ENCODE measurements around the gene CTLA4. TPM values are rescaled to one million over a fixed set of nuclear protein-coding genes. Genes with fewer than 3 reads are reported as not detected.

CTLA4 gene
- total RNA-seq, 1 experiment from 2014 or later = not detected

GRCh38 chr2:203882551-203882950 is 15.0 kb downstream of the CTLA4 start:
- ChIA-PET POLR2A (ENCODE audit: unreplicated experiment) (no interaction called here), CTCF (no interaction called here)
- Histone ChIP-seq H3K79me2 (ENCODE audit: low read length) (no peaks in the 10 kb centered on the region), H3K9me3 (ENCODE audit: low read length) (no peaks in the 10 kb centered on the region), H3K9me2 (replicated peaks; ENCODE audit: low read length) (no peaks in the 10 kb centered on the region), H3K27me3 (ENCODE audit: low read length) (peaks cover 6% of the 10 kb centered on the region; the same call in 1 of the 2 replicates), H3K9ac (ENCODE audit: low read length) (no peak overlapping the region), H2AFZ (ENCODE audit: low read length) (no peak overlapping the region), H3K36me3 (ENCODE audit: low read depth, low read length) (no peaks in the 10 kb centered on the region), H3K4me2 (ENCODE audit: low read length) (no peak overlapping the region), H3F3A (ENCODE audit: low read length, unreplicated experiment) (no peaks in the 10 kb centered on the region), H3K27ac (ENCODE audit: low read length) (no peak overlapping the region), H3K4me3 (ENCODE audit: low read length) (no peak overlapping the region), H3K4me1 (ENCODE audit: insufficient read depth, low read length) (no peaks in the 10 kb centered on the region), H4K20me1 (ENCODE audit: low read length) (no peaks in the 10 kb centered on the region)
- BruUV-seq (replicated peaks) = no TSS peak
- DNase-seq = no peak
- TF ChIP-seq EZH2phosphoT487 (IDR thresholded peaks at IDR 0.05; ENCODE audit: borderline replicate concordance, low read length) = no peak
- no peak for TF ChIP-seq CTCF (conservative IDR thresholded peaks at IDR 0.05; ENCODE audit: low read depth, low read length)
- TF ChIP-seq EZH2 (IDR thresholded peaks at IDR 0.05; ENCODE audit: low read length, unreplicated experiment) = no peak
- intact Hi-C loops (cut with micrococcal nuclease) = no loop called here
- no peak for ATAC-seq

GRCh38 chr2:203886661-203887151 is 19.1 kb downstream of the CTLA4 start:
- H2AFZ ChIP-seq (ENCODE audit: low read length) = no peak overlapping the region
- H3F3A ChIP-seq (ENCODE audit: low read length, unreplicated experiment) = no peaks in the 10 kb centered on the region
- no peak overlapping the region for H3K9ac ChIP-seq (ENCODE audit: low read length)
- TF ChIP-seq EZH2phosphoT487 (IDR thresholded peaks at IDR 0.05; ENCODE audit: borderline replicate concordance, low read length) (no peak), EZH2 (IDR thresholded peaks at IDR 0.05; ENCODE audit: low read length, unreplicated experiment) (no peak), CTCF (conservative IDR thresholded peaks at IDR 0.05; ENCODE audit: low read depth, low read length) (no peak)
- no peaks in the 10 kb centered on the region for H3K9me3 ChIP-seq (ENCODE audit: low read length)
- H3K9me2 ChIP-seq (replicated peaks; ENCODE audit: low read length) = no peaks in the 10 kb centered on the region
- H3K79me2 ChIP-seq (ENCODE audit: low read length) = no peaks in the 10 kb centered on the region
- H3K4me3 ChIP-seq (ENCODE audit: low read length) = no peak overlapping the region
- peak; percentile 8 for DNase-seq
- BruUV-seq (replicated peaks) = no TSS peak
- no peaks in the 10 kb centered on the region for H4K20me1 ChIP-seq (ENCODE audit: low read length)
- CTCF ChIA-PET = no interaction called here
- H3K27ac ChIP-seq (ENCODE audit: low read length) = no peak overlapping the region
- no peaks in the 10 kb centered on the region for H3K36me3 ChIP-seq (ENCODE audit: low read depth, low read length)
- ATAC-seq = no peak
- no peaks in the 10 kb centered on the region for H3K4me1 ChIP-seq (ENCODE audit: insufficient read depth, low read length)
- H3K4me2 ChIP-seq (ENCODE audit: low read length) = no peak overlapping the region
- no peaks in the 10 kb centered on the region; the same call in 1 of the 2 replicates for H3K27me3 ChIP-seq (ENCODE audit: low read length)
- intact Hi-C loops (cut with micrococcal nuclease) = no loop called here
- POLR2A ChIA-PET (ENCODE audit: unreplicated experiment) = no interaction called here

GRCh38 chr2:203887677-203888076 is 20.1 kb downstream of the CTLA4 start:
- Histone ChIP-seq H3K9me2 (replicated peaks; ENCODE audit: low read length) (no peaks in the 10 kb centered on the region), H3K9me3 (ENCODE audit: low read length) (no peaks in the 10 kb centered on the region), H3F3A (ENCODE audit: low read length, unreplicated experiment) (no peaks in the 10 kb centered on the region), H3K36me3 (ENCODE audit: low read depth, low read length) (no peaks in the 10 kb centered on the region), H3K27ac (ENCODE audit: low read length) (no peak overlapping the region), H3K4me3 (ENCODE audit: low read length) (no peak overlapping the region), H3K4me1 (ENCODE audit: insufficient read depth, low read length) (no peaks in the 10 kb centered on the region), H3K4me2 (ENCODE audit: low read length) (no peak overlapping the region), H3K79me2 (ENCODE audit: low read length) (no peaks in the 10 kb centered on the region), H4K20me1 (ENCODE audit: low read length) (no peaks in the 10 kb centered on the region), H2AFZ (ENCODE audit: low read length) (no peak overlapping the region), H3K9ac (ENCODE audit: low read length) (no peak overlapping the region), H3K27me3 (ENCODE audit: low read length) (no peaks in the 10 kb centered on the region; the same call in 1 of the 2 replicates)
- ChIA-PET POLR2A (ENCODE audit: unreplicated experiment) (no interaction called here), CTCF (no interaction called here)
- ATAC-seq (no peak), DNase-seq (no peak)
- TF ChIP-seq EZH2phosphoT487 (IDR thresholded peaks at IDR 0.05; ENCODE audit: borderline replicate concordance, low read length) (no peak), CTCF (conservative IDR thresholded peaks at IDR 0.05; ENCODE audit: low read depth, low read length) (no peak), EZH2 (IDR thresholded peaks at IDR 0.05; ENCODE audit: low read length, unreplicated experiment) (no peak)
- intact Hi-C loops (cut with micrococcal nuclease) = no loop called here
- no TSS peak for BruUV-seq (replicated peaks)
